ENCODE measurements around the gene ZNF622. TPM values are rescaled to one million over a fixed set of nuclear protein-coding genes. Genes with fewer than 3 reads are reported as not detected.

ZNF622 gene
- total RNA-seq, 3 donors from 2014 or later, result 34.1 to 48.5 (median 38.4) TPM

DNA sequence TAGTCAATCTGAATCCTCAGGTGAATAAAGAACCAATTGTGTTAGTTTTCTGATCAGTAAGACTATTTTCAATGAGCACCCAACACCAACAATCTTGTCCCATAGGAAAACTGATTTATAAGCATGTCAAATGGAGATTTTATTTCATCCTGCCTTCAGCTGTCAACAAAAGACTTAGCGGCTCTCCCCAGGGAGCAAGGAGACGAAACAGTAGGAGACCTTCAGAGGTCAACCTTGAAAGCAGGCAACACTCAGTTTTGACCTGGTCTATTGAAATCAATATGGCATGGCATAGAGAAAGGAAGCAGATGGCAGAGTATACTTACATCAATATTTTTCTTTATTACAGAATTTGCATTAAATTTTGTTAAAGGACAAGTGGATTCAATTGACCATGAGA is 34.1 kb downstream of the ZNF622 start:
- intact Hi-C loops (cut with DNase I, micrococcal nuclease), result no loop called here
- Histone ChIP-seq H3K36me3 (ENCODE audit: low read depth) (no peaks in the 10 kb centered on the region), H3K9me3 (no peaks in the 10 kb centered on the region), H3K4me1 (ENCODE audit: low read depth) (no peaks in the 10 kb centered on the region), H3K4me3 (no peak overlapping the region)
- TF ChIP-seq, protein P1, sequence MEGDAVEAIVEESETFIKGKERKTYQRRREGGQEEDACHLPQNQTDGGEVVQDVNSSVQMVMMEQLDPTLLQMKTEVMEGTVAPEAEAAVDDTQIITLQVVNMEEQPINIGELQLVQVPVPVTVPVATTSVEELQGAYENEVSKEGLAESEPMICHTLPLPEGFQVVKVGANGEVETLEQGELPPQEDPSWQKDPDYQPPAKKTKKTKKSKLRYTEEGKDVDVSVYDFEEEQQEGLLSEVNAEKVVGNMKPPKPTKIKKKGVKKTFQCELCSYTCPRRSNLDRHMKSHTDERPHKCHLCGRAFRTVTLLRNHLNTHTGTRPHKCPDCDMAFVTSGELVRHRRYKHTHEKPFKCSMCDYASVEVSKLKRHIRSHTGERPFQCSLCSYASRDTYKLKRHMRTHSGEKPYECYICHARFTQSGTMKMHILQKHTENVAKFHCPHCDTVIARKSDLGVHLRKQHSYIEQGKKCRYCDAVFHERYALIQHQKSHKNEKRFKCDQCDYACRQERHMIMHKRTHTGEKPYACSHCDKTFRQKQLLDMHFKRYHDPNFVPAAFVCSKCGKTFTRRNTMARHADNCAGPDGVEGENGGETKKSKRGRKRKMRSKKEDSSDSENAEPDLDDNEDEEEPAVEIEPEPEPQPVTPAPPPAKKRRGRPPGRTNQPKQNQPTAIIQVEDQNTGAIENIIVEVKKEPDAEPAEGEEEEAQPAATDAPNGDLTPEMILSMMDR (IDR thresholded peaks at IDR 0.05), result no peak
- ATAC-seq, result no peak
- DNase-seq, result no peak

DNA sequence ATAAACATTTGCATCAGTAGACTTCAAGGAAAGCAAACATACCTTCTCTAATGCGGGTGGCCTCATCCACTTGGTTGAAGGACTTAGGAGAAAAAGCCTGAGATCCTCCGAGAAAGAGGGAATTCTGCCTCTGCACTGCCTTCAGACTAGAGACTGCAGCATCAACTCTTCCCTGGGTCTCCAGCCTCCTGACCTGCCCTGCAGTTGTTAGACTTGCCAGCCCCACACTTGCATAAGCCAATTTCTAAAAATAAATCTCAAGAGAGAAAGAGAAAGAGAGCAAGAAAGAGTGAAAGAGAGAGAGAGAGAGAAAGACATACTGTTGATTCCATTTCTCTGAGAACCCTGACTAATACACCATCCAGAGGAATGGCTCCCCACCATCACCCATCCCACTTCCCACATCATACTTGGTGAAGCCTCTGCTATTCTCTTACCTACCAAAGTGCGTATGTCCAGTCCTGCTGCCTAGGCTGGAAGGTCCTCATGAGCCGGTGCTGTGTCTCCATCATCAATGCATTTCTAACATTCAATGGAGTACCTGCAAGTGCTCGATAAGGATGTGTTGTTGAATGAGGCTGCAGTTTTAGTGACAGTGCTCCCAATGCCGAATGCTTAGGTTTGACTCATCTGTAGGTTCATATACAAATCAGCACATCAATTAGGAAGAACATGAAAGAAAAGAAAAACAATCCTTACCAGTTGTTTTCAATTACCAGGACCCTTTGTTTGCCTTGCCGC is 35.1 kb downstream of the ZNF622 start:
- no peak for ATAC-seq
- TF ChIP-seq, protein P1 (IDR thresholded peaks at IDR 0.05), result no peak
- DNase-seq, result no peak
- intact Hi-C loops (cut with DNase I, micrococcal nuclease), result no loop called here
- Histone ChIP-seq H3K36me3 (ENCODE audit: low read depth) (no peaks in the 10 kb centered on the region), H3K9me3 (no peaks in the 10 kb centered on the region), H3K4me1 (ENCODE audit: low read depth) (no peaks in the 10 kb centered on the region), H3K4me3 (no peak overlapping the region)

DNA sequence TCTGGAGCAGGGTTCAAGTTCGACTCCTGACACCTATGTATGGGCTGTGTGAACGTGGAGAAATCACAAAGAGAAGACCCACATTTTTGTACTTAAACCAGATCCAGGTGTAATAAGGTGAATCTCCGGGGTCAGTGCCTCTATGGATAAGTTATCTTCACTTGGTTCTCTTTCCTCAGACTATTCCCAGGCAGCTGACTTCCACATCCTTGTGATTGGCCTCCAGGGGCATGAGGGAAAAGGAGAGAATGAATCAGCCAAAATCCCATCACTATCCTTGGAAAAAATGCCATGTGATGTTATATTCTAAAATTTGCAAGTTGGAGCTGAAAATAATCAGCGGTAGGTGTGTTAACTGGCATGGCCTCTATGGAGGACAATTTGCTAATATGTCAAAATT is 37.2 kb downstream of the ZNF622 start:
- Histone ChIP-seq H3K9me3 (no peaks in the 10 kb centered on the region), H3K36me3 (ENCODE audit: low read depth) (no peaks in the 10 kb centered on the region), H3K4me1 (ENCODE audit: low read depth) (no peaks in the 10 kb centered on the region), H3K4me3 (no peak overlapping the region)
- TF ChIP-seq, protein P1 (IDR thresholded peaks at IDR 0.05), result no peak
- ATAC-seq (no peak), DNase-seq (no peak)
- intact Hi-C loops (cut with DNase I, micrococcal nuclease), result no loop called here

DNA sequence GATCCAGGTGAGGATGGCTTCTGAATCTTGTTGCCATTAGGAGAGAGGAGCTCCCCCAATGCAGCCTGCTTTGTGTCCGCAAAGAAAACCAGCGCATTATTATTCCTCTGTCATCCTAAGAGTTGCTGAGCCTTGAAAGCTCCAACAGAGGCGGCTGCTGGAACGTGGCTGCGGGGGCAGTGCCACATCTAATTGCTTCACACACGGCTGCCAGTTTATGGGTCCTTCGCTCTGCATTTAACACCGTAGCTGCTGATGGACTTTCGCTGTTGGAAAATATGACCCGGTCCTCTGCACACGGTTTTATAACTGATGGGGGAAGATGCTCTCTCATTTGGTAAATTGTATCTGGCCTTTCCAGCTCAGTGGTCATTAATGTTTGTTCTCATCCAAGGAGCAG is 38.0 kb downstream of the ZNF622 start:
- intact Hi-C loops (cut with DNase I, micrococcal nuclease), result no loop called here
- TF ChIP-seq, protein P1 (IDR thresholded peaks at IDR 0.05), result no peak
- Histone ChIP-seq H3K36me3 (ENCODE audit: low read depth) (no peaks in the 10 kb centered on the region), H3K4me3 (no peak overlapping the region), H3K9me3 (no peaks in the 10 kb centered on the region), H3K4me1 (ENCODE audit: low read depth) (no peaks in the 10 kb centered on the region)
- DNase-seq (no peak), ATAC-seq (no peak)

DNA sequence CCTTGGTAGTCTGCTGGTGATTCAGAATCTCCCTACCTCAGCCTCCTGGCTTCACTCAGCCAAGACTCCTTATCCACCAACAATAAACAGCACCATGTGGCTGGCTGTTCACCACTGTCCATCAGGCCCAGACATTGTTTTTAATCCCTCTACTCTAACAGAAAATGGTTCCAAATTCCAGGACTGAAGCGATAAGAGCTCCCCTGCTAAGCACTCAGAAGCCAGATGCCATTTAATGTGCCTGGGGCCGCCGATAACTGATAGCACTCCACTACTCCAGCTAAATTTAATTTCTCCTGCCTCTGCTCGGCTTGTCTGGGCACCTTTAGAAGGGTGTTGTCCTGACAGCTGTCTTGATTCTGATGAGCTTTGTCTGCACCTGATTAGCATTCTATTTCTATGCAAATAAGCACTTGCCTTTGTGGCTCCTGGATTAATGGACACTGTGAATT is 47.1 kb downstream of the ZNF622 start:
- no peak for ATAC-seq
- TF ChIP-seq, protein P1 (IDR thresholded peaks at IDR 0.05), result no peak
- intact Hi-C loops (cut with DNase I, micrococcal nuclease), result no loop called here
- Histone ChIP-seq H3K4me3 (no peak overlapping the region), H3K36me3 (ENCODE audit: low read depth) (no peaks in the 10 kb centered on the region), H3K9me3 (no peaks in the 10 kb centered on the region), H3K4me1 (ENCODE audit: low read depth) (peaks cover 6% of the 10 kb centered on the region)
- no peak for DNase-seq
